GM12872 (cell line): Measurements from ENCODE around the gene PAM.

Source experiments
- TF ChIP-seq, protein P1 (sequence below): IDR thresholded peaks from 3 replicates; pipeline ENCODE4 v1.5.1; 2011; ENCODE audit warnings: low read depth, mild to moderate bottlenecking, low read length, moderate library complexity; ENCODE audit not compliant: insufficient read depth

PAM gene

DNA sequence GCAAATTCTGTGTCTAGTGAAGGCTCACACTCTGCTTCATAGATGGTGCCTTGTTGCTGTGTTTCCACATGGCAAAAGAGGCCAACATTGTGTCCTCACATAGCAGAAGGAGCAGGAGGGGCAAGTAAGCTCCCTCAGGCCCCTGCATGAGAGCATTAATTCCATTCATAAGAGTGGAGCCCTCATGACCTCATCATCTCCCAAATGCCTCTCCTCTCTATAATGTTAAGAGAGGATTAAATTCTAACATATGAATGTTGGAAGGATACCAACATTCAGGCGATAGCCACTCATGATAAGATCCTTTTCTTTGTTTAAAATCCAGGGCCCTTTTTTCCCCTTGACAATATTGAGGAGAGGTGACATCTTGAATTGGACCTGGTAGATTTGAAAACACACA is 35.2 kb upstream of the PAM start:
- TF ChIP-seq, protein P1, sequence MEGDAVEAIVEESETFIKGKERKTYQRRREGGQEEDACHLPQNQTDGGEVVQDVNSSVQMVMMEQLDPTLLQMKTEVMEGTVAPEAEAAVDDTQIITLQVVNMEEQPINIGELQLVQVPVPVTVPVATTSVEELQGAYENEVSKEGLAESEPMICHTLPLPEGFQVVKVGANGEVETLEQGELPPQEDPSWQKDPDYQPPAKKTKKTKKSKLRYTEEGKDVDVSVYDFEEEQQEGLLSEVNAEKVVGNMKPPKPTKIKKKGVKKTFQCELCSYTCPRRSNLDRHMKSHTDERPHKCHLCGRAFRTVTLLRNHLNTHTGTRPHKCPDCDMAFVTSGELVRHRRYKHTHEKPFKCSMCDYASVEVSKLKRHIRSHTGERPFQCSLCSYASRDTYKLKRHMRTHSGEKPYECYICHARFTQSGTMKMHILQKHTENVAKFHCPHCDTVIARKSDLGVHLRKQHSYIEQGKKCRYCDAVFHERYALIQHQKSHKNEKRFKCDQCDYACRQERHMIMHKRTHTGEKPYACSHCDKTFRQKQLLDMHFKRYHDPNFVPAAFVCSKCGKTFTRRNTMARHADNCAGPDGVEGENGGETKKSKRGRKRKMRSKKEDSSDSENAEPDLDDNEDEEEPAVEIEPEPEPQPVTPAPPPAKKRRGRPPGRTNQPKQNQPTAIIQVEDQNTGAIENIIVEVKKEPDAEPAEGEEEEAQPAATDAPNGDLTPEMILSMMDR: no peak

DNA sequence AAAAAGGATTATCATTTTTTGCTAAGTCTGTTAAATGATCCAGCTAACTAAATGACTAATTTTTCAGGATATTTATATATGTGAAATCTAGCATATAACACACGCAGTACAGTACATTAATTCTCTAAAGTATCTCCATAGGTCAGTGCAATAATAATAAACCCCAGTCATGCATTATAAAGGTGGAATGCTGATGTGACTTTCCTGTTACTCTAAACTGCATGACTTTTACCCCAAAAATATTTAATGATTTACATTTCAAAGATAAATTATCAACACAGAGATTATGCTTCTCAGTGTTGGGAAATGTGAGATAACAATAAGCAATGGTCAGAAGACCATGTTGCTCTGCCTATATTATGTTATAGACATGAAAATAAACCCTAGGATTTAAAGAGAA is 34.1 kb upstream of the PAM start:
- TF ChIP-seq, protein P1: no peak

DNA sequence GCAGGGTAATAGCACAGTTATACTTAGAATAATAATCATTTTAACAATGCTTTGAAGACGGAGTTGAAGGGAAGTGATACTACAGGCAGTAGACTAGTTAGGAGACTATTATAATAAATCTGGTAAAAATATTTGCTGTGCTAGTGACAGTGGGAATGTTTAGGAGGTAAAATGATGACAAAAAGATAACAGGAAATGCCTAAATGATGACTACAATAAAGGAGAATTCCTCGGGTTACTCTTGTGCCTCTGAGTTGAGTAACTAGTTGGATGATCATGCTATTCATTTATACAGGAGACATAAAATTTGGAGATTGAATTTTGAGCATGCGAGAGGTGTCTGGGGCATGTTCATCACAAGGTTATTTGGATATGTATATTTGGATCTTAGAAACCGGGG is 32.2 kb upstream of the PAM start:
- TF ChIP-seq, protein P1: no peak

DNA sequence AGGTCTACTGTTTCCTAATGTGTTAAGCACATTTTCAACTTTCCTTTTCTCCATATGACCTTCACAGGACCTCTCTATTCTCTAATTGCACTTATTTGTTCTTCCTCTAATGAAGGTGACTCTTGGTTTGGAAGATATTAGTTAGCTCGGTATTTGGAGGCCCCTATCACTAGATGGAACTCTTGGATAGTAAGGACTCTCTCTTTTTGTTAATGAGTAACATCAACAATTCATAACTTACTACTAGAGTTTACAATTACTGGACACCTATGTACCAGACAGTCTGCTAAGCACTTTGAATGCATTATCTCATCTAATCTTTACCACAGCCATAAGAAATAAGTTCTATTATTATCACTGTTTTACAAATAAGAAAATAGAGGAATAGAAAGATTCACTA is 23.4 kb upstream of the PAM start:
- TF ChIP-seq, protein P1: no peak

DNA sequence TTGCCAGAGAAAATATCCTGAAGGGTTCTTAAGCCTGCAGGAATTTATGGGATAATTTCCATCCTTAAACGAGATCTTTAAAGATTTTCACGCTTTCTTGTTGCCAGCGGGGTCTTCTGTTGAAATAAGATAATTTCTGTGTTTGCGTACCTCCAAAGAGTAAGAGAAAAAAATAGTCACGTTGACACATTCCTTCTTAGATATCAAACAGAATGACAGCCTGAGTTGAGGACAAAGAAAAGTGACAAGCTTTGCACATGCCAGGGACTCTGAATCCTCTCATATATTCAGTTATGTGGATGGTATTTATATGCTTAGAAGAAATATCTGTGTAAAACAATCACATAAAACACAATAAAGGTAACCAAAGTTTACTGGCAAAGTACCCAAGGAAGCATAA is 21.6 kb upstream of the PAM start:
- TF ChIP-seq, protein P1: no peak

DNA sequence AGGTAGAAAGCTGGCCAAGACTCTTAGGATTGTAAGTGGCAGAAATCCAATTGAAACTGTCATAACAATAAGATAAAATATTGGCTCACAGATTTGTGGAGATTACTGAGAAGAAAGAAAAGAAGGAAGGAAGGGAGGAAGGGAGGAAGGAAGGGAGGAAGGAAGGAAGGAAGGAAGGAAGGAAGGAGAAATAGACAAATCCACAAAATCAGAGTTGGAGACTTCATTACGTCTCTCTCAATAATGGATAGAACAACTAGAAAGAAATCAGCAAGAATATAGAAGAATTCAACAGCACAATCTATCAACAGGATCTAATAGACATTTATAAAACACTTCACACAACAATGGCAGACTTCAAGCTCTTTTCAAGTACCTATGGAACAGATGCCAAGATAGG is 17.9 kb upstream of the PAM start:
- TF ChIP-seq, protein P1: no peak

DNA sequence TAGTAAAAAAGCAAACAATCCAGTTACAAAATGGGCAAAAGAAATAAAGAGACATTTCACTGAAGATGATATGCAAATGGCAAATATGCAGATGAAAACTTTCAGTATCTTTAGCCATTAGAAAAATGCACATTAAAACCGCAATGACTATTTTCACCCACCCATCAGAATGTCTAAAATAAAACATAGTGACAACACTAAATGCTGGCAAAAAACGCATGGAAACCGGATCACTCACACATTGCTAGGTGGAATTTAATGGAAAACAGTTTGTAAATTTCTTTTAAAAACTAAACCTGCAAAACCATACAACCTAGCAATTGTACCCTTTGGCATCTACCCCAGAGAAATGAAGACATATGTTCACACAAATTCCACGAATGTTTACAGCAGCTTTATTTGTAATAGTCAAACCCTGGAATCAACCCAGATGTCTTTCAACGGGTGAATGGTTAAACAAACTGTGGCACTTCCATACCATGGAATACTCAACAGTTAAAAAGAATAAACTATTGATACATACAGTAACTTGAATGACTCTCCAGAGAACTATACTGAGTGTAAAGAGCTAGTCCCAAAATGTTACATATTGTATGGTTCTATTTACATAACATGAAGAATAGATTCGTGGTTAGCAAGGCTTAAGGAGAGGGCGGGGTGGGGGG is 17.2 kb upstream of the PAM start:
- TF ChIP-seq, protein P1: no peak
